Lower leg skin (tissue), 3 donors: ENCODE data around the gene HNRNPU.

Experiments used
- POLR2A ChIP-seq, 2 donors: fragments of 450-650 bp; IDR thresholded peaks; one replicate each; pipeline ENCODE4 v1.6.1; 2016 to 2017; ENCODE audit warnings: antibody characterized with exemption in 2 of 2, mild to moderate bottlenecking in 1 of 2, moderate library complexity in 1 of 2
- TF ChIP-seq, protein P1 (sequence below), 3 donors: fragments of 450-650 bp; IDR thresholded peaks; one replicate each; pipeline ENCODE4 v1.5.1; 2016; ENCODE audit warnings: antibody characterized with exemption in 3 of 3, mild to moderate bottlenecking in 3 of 3, moderate library complexity in 2 of 3

- TF ChIP-seq, protein P1, sequence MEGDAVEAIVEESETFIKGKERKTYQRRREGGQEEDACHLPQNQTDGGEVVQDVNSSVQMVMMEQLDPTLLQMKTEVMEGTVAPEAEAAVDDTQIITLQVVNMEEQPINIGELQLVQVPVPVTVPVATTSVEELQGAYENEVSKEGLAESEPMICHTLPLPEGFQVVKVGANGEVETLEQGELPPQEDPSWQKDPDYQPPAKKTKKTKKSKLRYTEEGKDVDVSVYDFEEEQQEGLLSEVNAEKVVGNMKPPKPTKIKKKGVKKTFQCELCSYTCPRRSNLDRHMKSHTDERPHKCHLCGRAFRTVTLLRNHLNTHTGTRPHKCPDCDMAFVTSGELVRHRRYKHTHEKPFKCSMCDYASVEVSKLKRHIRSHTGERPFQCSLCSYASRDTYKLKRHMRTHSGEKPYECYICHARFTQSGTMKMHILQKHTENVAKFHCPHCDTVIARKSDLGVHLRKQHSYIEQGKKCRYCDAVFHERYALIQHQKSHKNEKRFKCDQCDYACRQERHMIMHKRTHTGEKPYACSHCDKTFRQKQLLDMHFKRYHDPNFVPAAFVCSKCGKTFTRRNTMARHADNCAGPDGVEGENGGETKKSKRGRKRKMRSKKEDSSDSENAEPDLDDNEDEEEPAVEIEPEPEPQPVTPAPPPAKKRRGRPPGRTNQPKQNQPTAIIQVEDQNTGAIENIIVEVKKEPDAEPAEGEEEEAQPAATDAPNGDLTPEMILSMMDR (IDR thresholded peaks at IDR 0.05), result no peak
- TF ChIP-seq POLR2A (IDR thresholded peaks at IDR 0.05), result no peak
Measured at GRCh38 chr1:244820131-244820530, 44.2 kb downstream of the HNRNPU start.
